IMR-90 (cell line): ENCODE measurements around the gene FER1L5. TPM values are rescaled to one million over a fixed set of nuclear protein-coding genes. Genes with fewer than 3 reads are reported as not detected.

Experiments used
- ATAC-seq: fragments of 200-7000 bp; cut with Tn5 transposase; 2 replicates; pipeline ENCODE4 v1.9.1; 2020; ENCODE audit warnings: low read depth, mild to moderate bottlenecking, moderate library complexity
- BruUV-seq: library from RNA; stranded (reverse); fragments of 400-500 nt; replicated peaks from 2 replicates; lab custom pipeline; 2021; lab: Mats Ljungman, UMichigan
- CTCF ChIA-PET: fragments of 300-600 bp; formaldehyde crosslinking; extraction: SDS; loops from one replicate; lab custom pipeline; 2021; ENCODE audit warnings: antibody characterized with exemption; lab: Yijun Ruan, JAX
- POLR2A ChIA-PET: fragments of 300-600 bp; sonication (Branson Sonifier 250); formaldehyde crosslinking; loops from one replicate; lab custom pipeline; 2022; ENCODE audit warnings: antibody characterized with exemption; ENCODE audit not compliant: unreplicated experiment; lab: Charles Lee
- DNase-seq: peaks from one replicate; pipeline ENCODE4 v3.0.0; 2013
- H2AFZ ChIP-seq: replicated peaks from 2 replicates; pipeline ENCODE3; 2013; ENCODE audit warnings: low read length, mild to moderate bottlenecking; ENCODE audit not compliant: poor library complexity
- H2AK5ac ChIP-seq: 2 replicates; pipeline ENCODE4 v1.6.1; 2013; ENCODE audit warnings: low read depth, low read length, inconsistent platforms
- H2AK9ac ChIP-seq: replicated peaks from 2 replicates; pipeline ENCODE3; 2013; ENCODE audit warnings: mild to moderate bottlenecking, low read depth, low read length, moderate library complexity; ENCODE audit not compliant: poor library complexity
- H2BK120ac ChIP-seq: 2 replicates; pipeline ENCODE4 v1.6.1; 2013; ENCODE audit warnings: low read depth, low read length, inconsistent platforms
- H2BK15ac ChIP-seq: 3 replicates; pipeline ENCODE4 v1.6.1; 2013; ENCODE audit warnings: low read depth, low read length, inconsistent platforms
- H2BK20ac ChIP-seq: 2 replicates; pipeline ENCODE4 v1.6.1; 2013; ENCODE audit warnings: low read depth, mild to moderate bottlenecking, inconsistent platforms, low read length, moderate library complexity
- H2BK5ac ChIP-seq: 2 replicates; pipeline ENCODE4 v1.6.1; 2013; ENCODE audit warnings: mild to moderate bottlenecking, low read depth, low read length, inconsistent platforms; ENCODE audit not compliant: poor library complexity, severe bottlenecking
- H3K14ac ChIP-seq: replicated peaks from 2 replicates; pipeline ENCODE4 v1.6.1; 2013; ENCODE audit warnings: low read depth, low read length, inconsistent platforms
- H3K18ac ChIP-seq: 2 replicates; pipeline ENCODE4 v1.6.1; 2013; ENCODE audit warnings: low read depth, low read length, control low read depth
- H3K23ac ChIP-seq: 2 replicates; pipeline ENCODE4 v1.6.1; 2013; ENCODE audit warnings: low read depth, low read length, inconsistent platforms
- H3K27ac ChIP-seq: 2 replicates; pipeline ENCODE4 v1.5.1; 2013; ENCODE audit warnings: mild to moderate bottlenecking, control low read depth, low read length; ENCODE audit not compliant: insufficient read depth
- H3K27me3 ChIP-seq: 2 replicates; pipeline ENCODE4 v1.6.1; 2013; ENCODE audit warnings: low read length; ENCODE audit not compliant: control insufficient read depth, insufficient read depth
- H3K36me3 ChIP-seq: 2 replicates; pipeline ENCODE4 v1.6.1; 2013; ENCODE audit warnings: low read length, mixed read lengths; ENCODE audit not compliant: control insufficient read depth, insufficient read depth
- H3K4ac ChIP-seq: 2 replicates; pipeline ENCODE4 v1.6.1; 2013; ENCODE audit warnings: low read depth, low read length, inconsistent platforms
- H3K4me1 ChIP-seq: 2 replicates; pipeline ENCODE4 v1.6.1; 2013; ENCODE audit warnings: low read length, mixed read lengths; ENCODE audit not compliant: control insufficient read depth, insufficient read depth
- H3K4me2 ChIP-seq: 2 replicates; pipeline ENCODE4 v1.6.1; 2013; ENCODE audit warnings: low read depth, mild to moderate bottlenecking, control low read depth, low read length, moderate library complexity
- H3K4me3 ChIP-seq: 2 replicates; pipeline ENCODE4 v1.5.1; 2013; ENCODE audit warnings: low read depth, mild to moderate bottlenecking, control low read depth, low read length, moderate library complexity; ENCODE audit not compliant: insufficient read depth
- H3K56ac ChIP-seq: 2 replicates; pipeline ENCODE4 v1.6.1; 2013; ENCODE audit warnings: low read length, inconsistent platforms; ENCODE audit not compliant: insufficient read depth; ENCODE audit errors: extremely low read depth
- H3K79me1 ChIP-seq, 2 experiments: 2 replicates each; pipeline ENCODE4 v1.6.1; 2013; ENCODE audit warnings: low read length in 2 of 2, inconsistent platforms in 1 of 2, low read depth in 1 of 2
- H3K9ac ChIP-seq: 2 replicates; pipeline ENCODE4 v1.6.1; 2013; ENCODE audit warnings: low read depth, low read length, control low read depth
- H3K9me1 ChIP-seq: 2 replicates; pipeline ENCODE4 v1.6.1; 2013; ENCODE audit warnings: low read length, inconsistent platforms; ENCODE audit not compliant: insufficient read depth
- H3K9me3 ChIP-seq: 2 replicates; pipeline ENCODE4 v1.6.1; 2013; ENCODE audit warnings: low read length; ENCODE audit not compliant: control insufficient read depth, insufficient read depth
- H4K20me1 ChIP-seq: 2 replicates; pipeline ENCODE4 v1.6.1; 2013; ENCODE audit warnings: low read length, inconsistent platforms; ENCODE audit not compliant: insufficient read depth
- H4K5ac ChIP-seq: 2 replicates; pipeline ENCODE4 v1.6.1; 2013; ENCODE audit warnings: mild to moderate bottlenecking, low read depth, low read length, control low read depth
- H4K8ac ChIP-seq, 2 experiments: 2 replicates each; pipeline ENCODE4 v1.6.1; 2013; ENCODE audit warnings: low read depth in 2 of 2, low read length in 2 of 2, control low read depth in 1 of 2, inconsistent platforms in 1 of 2
- H4K91ac ChIP-seq: 2 replicates; pipeline ENCODE4 v1.6.1; 2013; ENCODE audit warnings: low read depth, low read length, inconsistent platforms; ENCODE audit not compliant: insufficient read depth
- BHLHE40 ChIP-seq: fragments of 150-350 bp; IDR thresholded peaks from 2 replicates; pipeline ENCODE4 v1.6.1; 2016; ENCODE audit warnings: mild to moderate bottlenecking, low read depth, low read length
- CEBPB ChIP-seq: IDR thresholded peaks from 2 replicates; pipeline ENCODE4 v1.6.1; 2012; ENCODE audit warnings: low read depth, low read length, improper control_type of control experiment
- CHD1 ChIP-seq: IDR thresholded peaks from 2 replicates; pipeline ENCODE4 v1.6.1; 2012; ENCODE audit warnings: low read depth, low read length, improper control_type of control experiment
- CTCF ChIP-seq: conservative IDR thresholded peaks from 2 replicates; pipeline ENCODE4 v1.5.1; 2012; ENCODE audit warnings: mild to moderate bottlenecking, low read depth, low read length, improper control_type of control experiment
- ELK1 ChIP-seq: fragments of 150-350 bp; IDR thresholded peaks from 2 replicates; pipeline ENCODE4 v1.6.1; 2016; ENCODE audit warnings: low read depth, mild to moderate bottlenecking, low read length, moderate library complexity, borderline replicate concordance
- FOS ChIP-seq: fragments of 150-350 bp; IDR thresholded peaks from 2 replicates; pipeline ENCODE4 v1.6.1; 2016; ENCODE audit warnings: low read depth, low read length
- MAFK ChIP-seq: IDR thresholded peaks from 2 replicates; pipeline ENCODE4 v1.6.1; 2012; ENCODE audit warnings: low read depth, low read length, improper control_type of control experiment
- MAZ ChIP-seq: IDR thresholded peaks from 2 replicates; pipeline ENCODE4 v1.6.1; 2012; ENCODE audit warnings: low read depth, mild to moderate bottlenecking, low read length, improper control_type of control experiment, moderate library complexity, borderline replicate concordance
- MXI1 ChIP-seq: IDR thresholded peaks from 2 replicates; pipeline ENCODE4 v1.6.1; 2012; ENCODE audit warnings: low read depth, mild to moderate bottlenecking, low read length, moderate library complexity, borderline replicate concordance
- NFE2L2 ChIP-seq: fragments of 150-350 bp; IDR thresholded peaks from 2 replicates; pipeline ENCODE4 v1.6.1; 2016; ENCODE audit warnings: low read depth, mild to moderate bottlenecking, low read length
- POLR2A ChIP-seq: IDR thresholded peaks from 2 replicates; pipeline ENCODE4 v1.6.1; 2012; ENCODE audit warnings: mild to moderate bottlenecking, low read depth, low read length
- RAD21 ChIP-seq: IDR thresholded peaks from 2 replicates; pipeline ENCODE4 v1.6.1; 2012; ENCODE audit warnings: low read length, improper control_type of control experiment
- RCOR1 ChIP-seq: IDR thresholded peaks from 2 replicates; pipeline ENCODE4 v1.6.1; 2012; ENCODE audit warnings: mild to moderate bottlenecking, low read length, improper control_type of control experiment; ENCODE audit not compliant: insufficient replicate concordance
- RFX5 ChIP-seq: IDR thresholded peaks from 2 replicates; pipeline ENCODE4 v1.8.0; 2012; ENCODE audit warnings: low read depth, mild to moderate bottlenecking, low read length, moderate library complexity
- SMC3 ChIP-seq: fragments of 150-350 bp; IDR thresholded peaks from 2 replicates; pipeline ENCODE4 v1.6.1; 2016; ENCODE audit warnings: low read depth, mild to moderate bottlenecking, antibody characterized with exemption, low read length, moderate library complexity
- WGBS, 2 experiments: methylation state at CpG; one replicate each; pipeline versions ENCODE4 v1.1.5 to v1.1.7; 2013; ENCODE audit warnings: missing lambda C conversion rate in 2 of 2; ENCODE audit not compliant: insufficient read length in 1 of 2; ENCODE audit errors: extremely low coverage in 2 of 2; 5-methylcytosine and 5-hydroxymethylcytosine counted together
- dilution Hi-C: fragments of 300-500 bp; cut with HindIII; formaldehyde crosslinking; loops from one replicate; pipeline ENCODE4 v1.14.3; 2018; ENCODE audit warnings: low sequenced_read_pairs; ENCODE audit not compliant: unreplicated experiment
- in situ Hi-C: fragments of 300-500 bp; cut with MboI; formaldehyde crosslinking; loops from 3 replicates; pipeline ENCODE4 v1.14.3; 2019; ENCODE audit warnings: low sequenced_read_pairs, inconsistent platforms, mixed read lengths
- intact Hi-C: fragments of 100-400 bp; cut with micrococcal nuclease; formaldehyde crosslinking; loops from 2 replicates; pipeline ENCODE4 v1.10.0; 2022
- polyA plus RNA-seq, 3 experiments: library from polyadenylated mRNA; depleted of rRNA; stranded (reverse); fragments of >200 nt; gene quantifications; 2 replicates each; pipeline ENCODE4 v1.2.3, GENCODE V29; 2012; ENCODE audit warnings: low replicate concordance in 1 of 3
- total RNA-seq: library from RNA; depleted of rRNA; stranded (reverse); fragments of >200 nt; gene quantifications from 2 replicates; pipeline ENCODE4 v1.2.3, GENCODE V29; 2012
- TF ChIP-seq, protein P1 (sequence below): fragments of 150-350 bp; IDR thresholded peaks from 2 replicates; pipeline ENCODE4 v1.6.1; 2017; ENCODE audit warnings: mild to moderate bottlenecking, antibody characterized with exemption, low read length, low read depth

Gene FER1L5
- total and polyA plus RNA-seq, 2 of the 4 experiments (the other 2 are of a cell fraction) = 0.15 to 0.36 TPM

- no peak overlapping the region for H2BK15ac ChIP-seq
- H4K20me1 ChIP-seq = peaks cover 4% of the 10 kb centered on the region; the same call in 1 of the 2 replicates
- H3K36me3 ChIP-seq = peaks cover 35% of the 10 kb centered on the region
- H2BK20ac ChIP-seq = no peak overlapping the region
- no peak overlapping the region for H4K5ac ChIP-seq
- H2BK5ac ChIP-seq = no peak overlapping the region
- H3K4me1 ChIP-seq = peaks cover 4% of the 10 kb centered on the region; the same call in 1 of the 2 replicates
- in situ Hi-C loops (loop anchor here (25.0 kb wide), 1 partner anchor 346 kb away; no protein-coding TSS in a partner anchor), intact Hi-C loops (no loop called here), dilution Hi-C loops (no loop called here)
- H2AFZ ChIP-seq = no peak overlapping the region
- peak overlapping the region; percentile 14; the same call in 1 of the 2 replicates for H3K23ac ChIP-seq
- no peak overlapping the region for H2AK9ac ChIP-seq
- H3K18ac ChIP-seq = no peak overlapping the region
- no peak overlapping the region for H3K9ac ChIP-seq
- H3K4ac ChIP-seq = no peak overlapping the region
- no TSS peak for BruUV-seq
- peaks cover 17 to 32% of the 10 kb centered on the region in 2 experiments for H3K79me1 ChIP-seq
- H3K4me3 ChIP-seq = no peak overlapping the region
- H2BK120ac ChIP-seq = no peak overlapping the region
- H3K27me3 ChIP-seq = no peaks in the 10 kb centered on the region
- no peaks in the 10 kb centered on the region for H3K9me3 ChIP-seq
- H4K91ac ChIP-seq = no peak overlapping the region
- no peak overlapping the region for H2AK5ac ChIP-seq
- ChIA-PET CTCF (no interaction called here), POLR2A (no interaction called here)
- no peak overlapping the region for H3K14ac ChIP-seq
- H3K56ac ChIP-seq = no peak overlapping the region
- DNase-seq (no peak), ATAC-seq (no peak)
- TF ChIP-seq SMC3 = no peak
- no peak for TF ChIP-seq MAFK
- no peak for TF ChIP-seq MAZ
- no peak for TF ChIP-seq CEBPB
- TF ChIP-seq NFE2L2 = no peak
- TF ChIP-seq MXI1 = no peak
- TF ChIP-seq RAD21 = no peak
- no peak for TF ChIP-seq RCOR1
- no peak for TF ChIP-seq POLR2A
- TF ChIP-seq RFX5 = no peak
- TF ChIP-seq ELK1 = no peak
- TF ChIP-seq BHLHE40 = no peak
- TF ChIP-seq FOS = no peak
- TF ChIP-seq CTCF = no peak
- no peak for TF ChIP-seq CHD1
- TF ChIP-seq, protein P1, sequence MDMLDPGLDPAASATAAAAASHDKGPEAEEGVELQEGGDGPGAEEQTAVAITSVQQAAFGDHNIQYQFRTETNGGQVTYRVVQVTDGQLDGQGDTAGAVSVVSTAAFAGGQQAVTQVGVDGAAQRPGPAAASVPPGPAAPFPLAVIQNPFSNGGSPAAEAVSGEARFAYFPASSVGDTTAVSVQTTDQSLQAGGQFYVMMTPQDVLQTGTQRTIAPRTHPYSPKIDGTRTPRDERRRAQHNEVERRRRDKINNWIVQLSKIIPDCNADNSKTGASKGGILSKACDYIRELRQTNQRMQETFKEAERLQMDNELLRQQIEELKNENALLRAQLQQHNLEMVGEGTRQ = no peak
- WGBS, 2 experiments = no CpG with 5 or more reads among the region's 1 CpG
- H4K8ac ChIP-seq = no peak overlapping the region
- H3K4me2 ChIP-seq = no peak overlapping the region
- peaks cover 4% of the 10 kb centered on the region; the same call in 1 of the 2 replicates for H3K9me1 ChIP-seq
- H3K27ac ChIP-seq = no peak overlapping the region
Observed at GRCh38 chr2:96616128-96616527, 26.4 kb upstream of the FER1L5 start.
